Mesendoderm (in vitro differentiated cells): ENCODE results near the gene KLHL29.
"Not testable (repeated sequence)": the region's sequence is repeated elsewhere in the genome, so short reads cannot be mapped to it uniquely, and the experiment has no call there.

ENCODE experiments used
- DNase-seq: peaks from one replicate; pipeline ENCODE4 v3.0.0; 2013
- H2AK5ac ChIP-seq: 2 replicates; pipeline ENCODE4 v1.6.1; 2013; ENCODE audit warnings: low read length, inconsistent platforms
- H2BK120ac ChIP-seq: 2 replicates; pipeline ENCODE4 v1.6.1; 2013; ENCODE audit warnings: low read depth, mild to moderate bottlenecking, low read length, moderate library complexity, mixed read lengths
- H2BK15ac ChIP-seq: replicated peaks from 2 replicates; pipeline ENCODE4 v1.6.1; 2013; ENCODE audit warnings: low read depth, mild to moderate bottlenecking, moderate library complexity
- H2BK5ac ChIP-seq: 2 replicates; pipeline ENCODE4 v1.6.1; 2013; ENCODE audit warnings: low read length, inconsistent platforms
- H3K18ac ChIP-seq: 2 replicates; pipeline ENCODE4 v1.6.1; 2013; ENCODE audit warnings: mild to moderate bottlenecking, low read length, mixed read lengths
- H3K23ac ChIP-seq: one replicate; pipeline ENCODE4 v1.6.1; 2013; ENCODE audit warnings: low read length
- H3K27ac ChIP-seq: 2 replicates; pipeline ENCODE4 v1.5.1; 2013; ENCODE audit warnings: low read depth, mild to moderate bottlenecking, inconsistent platforms, low read length, moderate library complexity
- H3K27me3 ChIP-seq: 2 replicates; pipeline ENCODE4 v1.6.1; 2013; ENCODE audit warnings: low read length, control low read depth, mild to moderate bottlenecking, inconsistent platforms; ENCODE audit not compliant: insufficient read depth, poor library complexity
- H3K36me3 ChIP-seq: 2 replicates; pipeline ENCODE4 v1.6.1; 2013; ENCODE audit warnings: low read length, inconsistent platforms; ENCODE audit not compliant: control insufficient read depth, insufficient read depth
- H3K4ac ChIP-seq: one replicate; pipeline ENCODE4 v1.6.1; 2013; ENCODE audit warnings: low read depth, mild to moderate bottlenecking, low read length, moderate library complexity
- H3K4me1 ChIP-seq: 2 replicates; pipeline ENCODE4 v1.6.1; 2013; ENCODE audit warnings: low read depth, low read length, inconsistent platforms; ENCODE audit not compliant: control insufficient read depth
- H3K4me2 ChIP-seq: 2 replicates; pipeline ENCODE4 v1.6.1; 2013; ENCODE audit warnings: low read length
- H3K4me3 ChIP-seq: 2 replicates; pipeline ENCODE4 v1.5.1; 2013; ENCODE audit warnings: mild to moderate bottlenecking, low read length
- H3K56ac ChIP-seq: one replicate; pipeline ENCODE4 v1.6.1; 2013; ENCODE audit warnings: low read length
- H3K79me1 ChIP-seq: 2 replicates; pipeline ENCODE4 v1.6.1; 2013; ENCODE audit warnings: low read length, inconsistent platforms
- H3K79me2 ChIP-seq: 2 replicates; pipeline ENCODE4 v1.6.1; 2013; ENCODE audit warnings: mild to moderate bottlenecking, low read length; ENCODE audit not compliant: control insufficient read depth, insufficient read depth
- H3K9ac ChIP-seq: 2 replicates; pipeline ENCODE4 v1.6.1; 2013; ENCODE audit warnings: low read length, inconsistent platforms
- H4K5ac ChIP-seq: one replicate; pipeline ENCODE4 v1.6.1; 2013; ENCODE audit warnings: low read length
- H4K8ac ChIP-seq: one replicate; pipeline ENCODE4 v1.6.1; 2013; ENCODE audit warnings: low read depth, mild to moderate bottlenecking, control low read depth, low read length, moderate library complexity
- WGBS: extraction: QIAGEN DNeasy Blood & Tissue Kit; methylation state at CpG from one replicate; pipeline ENCODE4 v1.1.7; 2013; ENCODE audit warnings: low lambda C conversion rate, missing lambda C conversion rate; ENCODE audit not compliant: insufficient coverage; ENCODE audit errors: extremely low coverage; 5-methylcytosine and 5-hydroxymethylcytosine counted together

The KLHL29 gene

GRCh38 chr2:23719716-23720115 is 334.7 kb downstream of the KLHL29 start:
- no CpG with 5 or more reads among the region's 5 CpGs for WGBS
- H3K79me2 ChIP-seq: no peaks in the 10 kb centered on the region
- H3K56ac ChIP-seq: no peak overlapping the region
- H3K4me3 ChIP-seq: no peak overlapping the region
- no peak overlapping the region for H3K27ac ChIP-seq
- H2BK120ac ChIP-seq: no peak overlapping the region
- H4K8ac ChIP-seq: no peak overlapping the region
- H3K23ac ChIP-seq: no peak overlapping the region
- no peak overlapping the region for H3K9ac ChIP-seq
- H2AK5ac ChIP-seq: no peak overlapping the region
- H2BK5ac ChIP-seq: no peak overlapping the region
- H3K4me1 ChIP-seq: no peaks in the 10 kb centered on the region
- H3K79me1 ChIP-seq: no peaks in the 10 kb centered on the region
- no peak for DNase-seq
- no peaks in the 10 kb centered on the region for H3K27me3 ChIP-seq
- H3K18ac ChIP-seq: no peak overlapping the region
- H4K5ac ChIP-seq: no peak overlapping the region
- no peak overlapping the region for H3K4ac ChIP-seq
- no peak overlapping the region for H3K4me2 ChIP-seq
- H2BK15ac ChIP-seq: no peak overlapping the region
- H3K36me3 ChIP-seq: no peaks in the 10 kb centered on the region

- Histone ChIP-seq H3K27ac (no peak overlapping the region), H3K4ac (no peak overlapping the region), H4K8ac (no peak overlapping the region), H3K4me2 (no peak overlapping the region), H3K4me3 (no peak overlapping the region), H3K27me3 (no peaks in the 10 kb centered on the region), H3K18ac (no peak overlapping the region), H3K56ac (no peak overlapping the region), H3K79me1 (no peaks in the 10 kb centered on the region), H2BK15ac (no peak overlapping the region), H3K79me2 (no peaks in the 10 kb centered on the region), H3K4me1 (no peaks in the 10 kb centered on the region), H3K23ac (no peak overlapping the region), H4K5ac (no peak overlapping the region), H3K36me3 (no peaks in the 10 kb centered on the region), H2BK120ac (no peak overlapping the region), H3K9ac (no peak overlapping the region), H2AK5ac (no peak overlapping the region), H2BK5ac (no peak overlapping the region)
- no peak for DNase-seq
- no CpG with 5 or more reads among the region's 4 CpGs for WGBS
Measured at GRCh38 chr2:23720705-23721453, 335.9 kb downstream of the KLHL29 start.

- no peak for DNase-seq
Measured at GRCh38 chr2:23721454-23721826, 336.5 kb downstream of the KLHL29 start.

GRCh38 chr2:23722255-23722654 is 337.3 kb downstream of the KLHL29 start:
- Histone ChIP-seq H2BK5ac (no peak overlapping the region), H3K18ac (no peak overlapping the region), H2BK120ac (no peak overlapping the region), H3K56ac (no peak overlapping the region), H3K4me1 (no peaks in the 10 kb centered on the region), H3K4ac (no peak overlapping the region), H3K27me3 (no peaks in the 10 kb centered on the region), H3K4me2 (no peak overlapping the region), H3K23ac (no peak overlapping the region), H3K27ac (no peak overlapping the region), H3K9ac (no peak overlapping the region), H3K4me3 (no peak overlapping the region), H3K36me3 (no peaks in the 10 kb centered on the region), H2BK15ac (no peak overlapping the region), H4K8ac (no peak overlapping the region), H2AK5ac (no peak overlapping the region), H3K79me2 (no peaks in the 10 kb centered on the region), H4K5ac (no peak overlapping the region), H3K79me1 (no peaks in the 10 kb centered on the region)
- WGBS: no CpG with 5 or more reads among the region's 3 CpGs
- DNase-seq: no peak

More at GRCh38 chr2:23721454-23721826, 336.5 kb downstream of the KLHL29 start:
- Histone ChIP-seq H3K79me1 (no peaks in the 10 kb centered on the region), H3K4me3 (no peak overlapping the region), H3K4me2 (no peak overlapping the region), H3K18ac (no peak overlapping the region), H3K56ac (no peak overlapping the region), H3K23ac (no peak overlapping the region), H3K27me3 (no peaks in the 10 kb centered on the region), H3K4ac (no peak overlapping the region), H2BK120ac (no peak overlapping the region), H3K9ac (no peak overlapping the region), H3K36me3 (no peaks in the 10 kb centered on the region), H3K27ac (no peak overlapping the region), H2BK15ac (no peak overlapping the region), H2BK5ac (no peak overlapping the region), H4K8ac (no peak overlapping the region), H3K79me2 (no peaks in the 10 kb centered on the region), H2AK5ac (no peak overlapping the region), H4K5ac (no peak overlapping the region), H3K4me1 (no peaks in the 10 kb centered on the region)
- no CpG with 5 or more reads among the region's 2 CpGs for WGBS

- not testable (repeated sequence) for H4K5ac ChIP-seq, H3K9ac ChIP-seq, H3K4me1 ChIP-seq, H3K4me3 ChIP-seq, H2BK15ac ChIP-seq, H3K4me2 ChIP-seq, H2BK120ac ChIP-seq, H3K79me1 ChIP-seq, H3K36me3 ChIP-seq, H3K27ac ChIP-seq, H2BK5ac ChIP-seq, H3K4ac ChIP-seq, H3K18ac ChIP-seq, H3K79me2 ChIP-seq, H3K23ac ChIP-seq, H4K8ac ChIP-seq, H2AK5ac ChIP-seq, H3K27me3 ChIP-seq, H3K56ac ChIP-seq
- no CpG with 5 or more reads among the region's 3 CpGs for WGBS
- DNase-seq: peak; percentile 30
Measured at GRCh38 chr2:23723029-23723428, 338.1 kb downstream of the KLHL29 start.

- H2BK5ac ChIP-seq: no peak overlapping the region
- no peak overlapping the region for H2BK15ac ChIP-seq
- no peaks in the 10 kb centered on the region for H3K36me3 ChIP-seq
- no peak overlapping the region for H2AK5ac ChIP-seq
- H3K27ac ChIP-seq: no peak overlapping the region
- WGBS: no CpG with 5 or more reads among the region's 3 CpGs
- H3K56ac ChIP-seq: no peak overlapping the region
- no peak for DNase-seq
- H3K23ac ChIP-seq: no peak overlapping the region
- no peak overlapping the region for H3K4me3 ChIP-seq
- no peaks in the 10 kb centered on the region for H3K4me1 ChIP-seq
- no peaks in the 10 kb centered on the region for H3K27me3 ChIP-seq
- H3K4me2 ChIP-seq: no peak overlapping the region
- no peaks in the 10 kb centered on the region for H3K79me1 ChIP-seq
- no peak overlapping the region for H4K8ac ChIP-seq
- no peak overlapping the region for H3K9ac ChIP-seq
- H2BK120ac ChIP-seq: no peak overlapping the region
- no peak overlapping the region for H4K5ac ChIP-seq
- H3K4ac ChIP-seq: no peak overlapping the region
- H3K18ac ChIP-seq: no peak overlapping the region
- H3K79me2 ChIP-seq: no peaks in the 10 kb centered on the region
Measured at GRCh38 chr2:23734416-23734815, 349.4 kb downstream of the KLHL29 start.
